A549 (cell line): ENCODE measurements around the gene MBNL3. TPM values are rescaled to one million over a fixed set of nuclear protein-coding genes. Genes with fewer than 3 reads are reported as not detected.
A peak's percentile ranks its signal among the peaks of the same experiment; 100 is the strongest.

ENCODE experiments used
- ATAC-seq, 2 experiments: fragments of 200-7000 bp in 1 of 2; fragments of >200 bp in 1 of 2; cut with Nextera tagmentation in 1 of 2; cut with Tn5 transposase in 1 of 2; 3 replicates each; pipeline versions ENCODE4 v1.8.0 to v1.9.1; 2018 to 2020; ENCODE audit warnings: mild to moderate bottlenecking in 1 of 2, moderate library complexity in 1 of 2
- CTCF ChIA-PET: fragments of 300-600 bp; sonication (Branson Sonifier 250); formaldehyde crosslinking; extraction: SDS; loops from one replicate; lab custom pipeline; 2021; ENCODE audit warnings: antibody characterized with exemption, inconsistent platforms; lab: Yijun Ruan, JAX
- POLR2A ChIA-PET: fragments of 350-600 bp; formaldehyde crosslinking; extraction: SDS; loops from one replicate; lab custom pipeline; 2021; ENCODE audit warnings: antibody characterized with exemption, inconsistent platforms; lab: Yijun Ruan, JAX
- DNase-seq, 2 experiments: peaks; one replicate each; pipeline versions ENCODE4 v3.0.0 to v3.0.0-alpha.2; 2011 to 2016; ENCODE audit warnings: low read depth in 1 of 2, low spot score in 1 of 2
- FAIRE-seq: peaks from 2 replicates; lab custom pipeline; 2011; peaks lifted over from hg19 to GRCh38; lab: Jason Lieb, UNC
- H3K27ac ChIP-seq, 2 experiments: fragments of >200 bp; sonication (Bioruptor Twin); formaldehyde crosslinking; 3 replicates each; pipeline ENCODE4 v1.5.1; 2016 to 2017
- H3K4me1 ChIP-seq: fragments of >200 bp; sonication (Bioruptor Twin); formaldehyde crosslinking; 3 replicates; pipeline ENCODE4 v1.6.1; 2016
- H3K4me2 ChIP-seq: fragments of >200 bp; sonication (Bioruptor Twin); formaldehyde crosslinking; 3 replicates; pipeline ENCODE4 v1.6.1; 2016
- H3K4me3 ChIP-seq: fragments of >200 bp; sonication (Bioruptor Twin); formaldehyde crosslinking; 3 replicates; pipeline ENCODE4 v1.5.1; 2016
- H3K9me3 ChIP-seq: fragments of >200 bp; sonication (Bioruptor Twin); formaldehyde crosslinking; 3 replicates; pipeline ENCODE4 v1.6.1; 2016
- BHLHE40 ChIP-seq: IDR thresholded peaks from 2 replicates; pipeline ENCODE4 v1.6.1; 2012; ENCODE audit warnings: low read depth, low read length, inconsistent platforms
- CEBPB ChIP-seq, 2 experiments: fragments of >200 bp in 1 of 2; sonication (Bioruptor Twin) in 1 of 2; formaldehyde crosslinking in 1 of 2; IDR thresholded peaks; 2 replicates each; pipeline ENCODE4 v1.6.1; 2012 to 2016
- CHD2 ChIP-seq: fragments of 150-350 bp; IDR thresholded peaks from 2 replicates; pipeline ENCODE4 v1.6.1; 2014; ENCODE audit warnings: low read length; ENCODE audit not compliant: partially characterized antibody
- CHD4 ChIP-seq: fragments of 200-600 bp; sonication (generic); IDR thresholded peaks from 2 replicates; pipeline ENCODE4 v1.6.1; 2016; ENCODE audit warnings: antibody characterized with exemption, mild to moderate bottlenecking, borderline replicate concordance
- GATA3 ChIP-seq: IDR thresholded peaks from 2 replicates; pipeline ENCODE4 v1.6.1; 2012; ENCODE audit warnings: borderline replicate concordance
- HDAC2 ChIP-seq: fragments of 200-600 bp; sonication (generic); IDR thresholded peaks from 2 replicates; pipeline ENCODE4 v1.6.1; 2016
- HES2 ChIP-seq: fragments of >200 bp; sonication (Bioruptor Twin); formaldehyde crosslinking; IDR thresholded peaks from 2 replicates; pipeline ENCODE4 v1.6.1; 2016
- HMGXB4 ChIP-seq: fragments of 250-450 bp; sonication (Bioruptor Pico); IDR thresholded peaks from 2 replicates; pipeline ENCODE4 v1.5.0; 2021; ENCODE audit warnings: mild to moderate bottlenecking, moderate library complexity, borderline replicate concordance
- HOXB13 ChIP-seq: fragments of 250-450 bp; sonication (Bioruptor Pico); IDR thresholded peaks from 2 replicates; pipeline ENCODE4 v1.5.0; 2020; ENCODE audit warnings: low read depth, mild to moderate bottlenecking, moderate library complexity
- JUNB ChIP-seq: fragments of >200 bp; sonication (Bioruptor Twin); formaldehyde crosslinking; IDR thresholded peaks from 2 replicates; pipeline ENCODE4 v1.6.1; 2016
- KDM1A ChIP-seq: fragments of 200-600 bp; sonication (generic); IDR thresholded peaks from 2 replicates; pipeline ENCODE4 v1.6.1; 2016; ENCODE audit warnings: low read depth, mild to moderate bottlenecking
- MAFK ChIP-seq: fragments of 450-650 bp; IDR thresholded peaks from 2 replicates; pipeline ENCODE4 v1.6.1; 2014; ENCODE audit not compliant: partially characterized antibody
- MAX ChIP-seq: IDR thresholded peaks from 2 replicates; pipeline ENCODE4 v1.6.1; 2012
- NFE2L2 ChIP-seq: fragments of 150-350 bp; conservative IDR thresholded peaks from 2 replicates; pipeline ENCODE4 v1.6.1; 2014; ENCODE audit warnings: low read length
- PBX3 ChIP-seq: IDR thresholded peaks from 2 replicates; pipeline ENCODE4 v1.6.1; 2012
- REST ChIP-seq: fragments of 200-600 bp; sonication (generic); IDR thresholded peaks from 2 replicates; pipeline ENCODE4 v1.6.1; 2016; ENCODE audit warnings: antibody characterized with exemption, mild to moderate bottlenecking, moderate library complexity
- RFX5 ChIP-seq: fragments of 450-650 bp; IDR thresholded peaks from 2 replicates; pipeline ENCODE4 v1.7.1; 2014; ENCODE audit warnings: antibody characterized with exemption, mild to moderate bottlenecking, moderate library complexity
- SMC3 ChIP-seq: fragments of >200 bp; sonication (Bioruptor Twin); formaldehyde crosslinking; IDR thresholded peaks from 3 replicates; pipeline ENCODE4 v1.6.1; 2018; ENCODE audit warnings: inconsistent platforms
- ZFP36 ChIP-seq: fragments of 450-650 bp; IDR thresholded peaks from 2 replicates; pipeline ENCODE4 v1.6.1; 2014; ENCODE audit warnings: borderline replicate concordance; ENCODE audit not compliant: partially characterized antibody
- ZNF302 ChIP-seq: fragments of 250-450 bp; sonication (Bioruptor Pico); IDR thresholded peaks from 2 replicates; pipeline ENCODE4 v1.9.0; 2021; ENCODE audit warnings: inconsistent platforms, mild to moderate bottlenecking, moderate library complexity
- WGBS: methylation state at CpG from one replicate; pipeline ENCODE4 v1.1.6; 2017; ENCODE audit errors: missing lambda C conversion rate; 5-methylcytosine and 5-hydroxymethylcytosine counted together
- polyA plus RNA-seq, 4 experiments: library from polyadenylated mRNA; depleted of rRNA in 3 of 4; stranded (reverse); fragments of >200 nt; fragmentation: RNase III in 1 of 4; extraction: RNeasy Plus Mini Kit Qiagen cat#74134 plus additional on column Dnase treatment in 1 of 4; gene quantifications; 2 replicates in 3 of 4; 3 replicates in 1 of 4; pipeline ENCODE4 v1.2.3, GENCODE V29; 2011 to 2017

The MBNL3 gene
- polyA plus RNA-seq, 2 of the 4 experiments (the other 2 are of a cell fraction): not detected

- FAIRE-seq: no peak
- WGBS: 94% methylated on average over 1 of the region's 1 CpG
- POLR2A ChIA-PET: no interaction called here
- Histone ChIP-seq H3K4me1 (no peaks in the 10 kb centered on the region), H3K4me2 (no peak overlapping the region), H3K9me3 (no peaks in the 10 kb centered on the region), H3K27ac (no peak overlapping the region), H3K4me3 (no peak overlapping the region)
- DNase-seq: no peak
- CTCF ChIA-PET: no interaction called here
- TF ChIP-seq HES2: no peak
- peak in 1 of 2 experiments; percentile 20; a peak in 1 of 4 replicates for TF ChIP-seq CEBPB (IDR thresholded peaks at IDR 0.05)
- ATAC-seq: no peak
Measured at GRCh38 chrX:132474544-132475248, 14.1 kb downstream of the MBNL3 start.

- WGBS: 0% methylated on average over 1 of the region's 1 CpG
- Histone ChIP-seq H3K4me2 (no peak overlapping the region), H3K4me3 (no peak overlapping the region), H3K4me1 (no peaks in the 10 kb centered on the region)
- FAIRE-seq (peak; percentile 67), ATAC-seq (no peak)
- TF ChIP-seq HOXB13 (CRISPR knock-in tag) (no peak), BHLHE40 (no peak), ZNF302 (no peak), CHD4 (no peak), CHD2 (no peak), JUNB (no peak), SMC3 (no peak), GATA3 (no peak), ZFP36 (no peak), REST (no peak), RFX5 (no peak), HDAC2 (no peak), KDM1A (no peak)
- TF ChIP-seq, all 56 proteins: peak for 0
- CTCF ChIA-PET: no interaction called here
- DNase-seq: no peak
- POLR2A ChIA-PET: no interaction called here
- no peaks in the 10 kb centered on the region for H3K9me3 ChIP-seq
- no peak overlapping the region for H3K27ac ChIP-seq
Measured at GRCh38 chrX:132472397-132472796, 16.4 kb downstream of the MBNL3 start.

- Histone ChIP-seq H3K27ac (no peak overlapping the region), H3K9me3 (no peaks in the 10 kb centered on the region), H3K4me1 (no peaks in the 10 kb centered on the region), H3K4me2 (no peak overlapping the region), H3K4me3 (no peak overlapping the region)
- 25% methylated on average over 2 of the region's 2 CpGs for WGBS
- FAIRE-seq (no peak), ATAC-seq (no peak), DNase-seq (no peak)
- POLR2A ChIA-PET: no interaction called here
- TF ChIP-seq SMC3 (no peak), GATA3 (no peak), NFE2L2 (no peak), MAFK (no peak), HMGXB4 (CRISPR knock-in tag) (no peak), PBX3 (no peak), RFX5 (no peak), MAX (no peak)
- CTCF ChIA-PET: no interaction called here
Measured at GRCh38 chrX:132470831-132471230, 18.0 kb downstream of the MBNL3 start.
